K562 (cell line): ENCODE measurements around the gene CLCNKA. TPM values are rescaled to one million over a fixed set of nuclear protein-coding genes. Genes with fewer than 3 reads are reported as not detected.

ENCODE experiments used
- CREB1 ChIP-seq, 2 experiments: sonication (generic) in 1 of 2; formaldehyde crosslinking in 1 of 2; IDR thresholded peaks; 2 replicates each; pipeline versions ENCODE4 v1.6.1 to v1.8.0; 2012 to 2022; ENCODE audit warnings: inconsistent platforms in 1 of 2, mild to moderate bottlenecking in 1 of 2, missing genetic modification reagents in 1 of 2, moderate library complexity in 1 of 2
- ETV6 ChIP-seq, 3 experiments: fragments of 150-350 bp in 1 of 3; sonication (generic) in 1 of 3; formaldehyde crosslinking in 1 of 3; IDR thresholded peaks; 2 replicates each; pipeline versions ENCODE4 v1.6.1 to v1.8.0; 2014 to 2022; ENCODE audit warnings: borderline replicate concordance in 2 of 3, low read depth in 2 of 3, antibody characterized with exemption in 1 of 3, low read length in 1 of 3, mild to moderate bottlenecking in 1 of 3, missing genetic modification reagents in 1 of 3
- EWSR1 ChIP-seq: fragments of 450-650 bp; IDR thresholded peaks from 2 replicates; pipeline ENCODE4 v1.6.1; 2018; ENCODE audit warnings: borderline replicate concordance, mild to moderate bottlenecking, low read depth, moderate library complexity; ENCODE audit not compliant: partially characterized antibody
- GABPA ChIP-seq: fragments of 200-800 bp; sonication (Bioruptor generic); conservative IDR thresholded peaks from 2 replicates; pipeline ENCODE4 v1.6.1; 2016; ENCODE audit warnings: low read depth, missing genetic modification characterization, missing compliant biosample characterization
- ILK ChIP-seq: fragments of 450-650 bp; IDR thresholded peaks from 2 replicates; pipeline ENCODE4 v1.6.1; 2016; ENCODE audit warnings: missing genetic modification characterization, low read depth, mild to moderate bottlenecking, missing compliant biosample characterization, moderate library complexity, borderline replicate concordance
- LEF1 ChIP-seq: fragments of 450-650 bp; IDR thresholded peaks from 2 replicates; pipeline ENCODE4 v1.6.1; 2016; ENCODE audit warnings: mild to moderate bottlenecking
- NFIC ChIP-seq: fragments of 450-650 bp; IDR thresholded peaks from 2 replicates; pipeline ENCODE4 v1.6.1; 2017; ENCODE audit warnings: mild to moderate bottlenecking, inconsistent platforms
- RBFOX2 ChIP-seq: fragments of 200-400 bp; formaldehyde crosslinking; IDR thresholded peaks from 2 replicates; pipeline ENCODE4 v1.6.1; 2017; ENCODE audit warnings: low read depth, mild to moderate bottlenecking, low read length, moderate library complexity
- RBM34 ChIP-seq: fragments of 200-400 bp; formaldehyde crosslinking; IDR thresholded peaks from 2 replicates; pipeline ENCODE4 v1.6.1; 2018; ENCODE audit warnings: low read length, borderline replicate concordance; ENCODE audit not compliant: insufficient read depth
- RCOR1 ChIP-seq, 2 experiments: IDR thresholded peaks; 2 replicates each; pipeline ENCODE4 v1.6.1; 2012; ENCODE audit warnings: low read depth in 2 of 2, low read length in 2 of 2, borderline replicate concordance in 1 of 2, improper control_type of control experiment in 1 of 2
- SMARCA5 ChIP-seq: fragments of 450-650 bp; IDR thresholded peaks from 2 replicates; pipeline ENCODE4 v1.6.1; 2016
- TAL1 ChIP-seq: fragments of 450-650 bp; IDR thresholded peaks from 2 replicates; pipeline ENCODE4 v1.6.1; 2016; ENCODE audit warnings: mild to moderate bottlenecking
- TEAD1 ChIP-seq, 2 experiments: fragments of 450-650 bp in 1 of 2; sonication (generic) in 1 of 2; formaldehyde crosslinking; IDR thresholded peaks; 2 replicates each; pipeline versions ENCODE4 v1.4.0 to v1.8.0; 2020 to 2022; ENCODE audit warnings: mild to moderate bottlenecking in 2 of 2, missing genetic modification reagents in 1 of 2
- ZBTB7A ChIP-seq: IDR thresholded peaks from 2 replicates; pipeline ENCODE4 v1.6.1; 2011; ENCODE audit warnings: low read depth, mild to moderate bottlenecking, low read length, moderate library complexity, borderline replicate concordance; ENCODE audit not compliant: control insufficient read depth
- ZNF398 ChIP-seq: fragments of 250-450 bp; sonication (Bioruptor Pico); IDR thresholded peaks from 2 replicates; pipeline ENCODE4 v1.8.0; 2021; ENCODE audit warnings: moderate library complexity, mild to moderate bottlenecking, inconsistent platforms
- polyA plus RNA-seq, 8 experiments: library from polyadenylated mRNA; depleted of rRNA in 4 of 8; stranded (reverse) in 5 of 8; unstranded in 3 of 8; fragments of >200 nt; fragmentation: Nextera tagmentation in 2 of 8; fragmentation: Illumina TruSeq in 1 of 8; extraction: Ambion mirVana in 2 of 8; extraction: Trizol in 1 of 8; gene quantifications; 2 replicates each; pipeline versions ENCODE4 v1.2.1 to v1.2.3, GENCODE V29; 2011 to 2014; ENCODE audit warnings: inconsistent platforms in 1 of 8, missing spikeins in 1 of 8
- total RNA-seq, 7 experiments: library from RNA; depleted of rRNA in 6 of 7; stranded (reverse); fragments of >200 nt in 6 of 7; fragmentation: Illumina TruSeq in 2 of 7; extraction: Trizol in 2 of 7; gene quantifications; 2 replicates each; pipeline versions ENCODE4 v1.2.1 to v1.2.3, GENCODE V29; 2011 to 2021; ENCODE audit warnings: low replicate concordance in 1 of 7

The CLCNKA gene
- total and polyA plus RNA-seq, 9 of the 15 experiments (the other 6 are each of a cell fraction or from before 2014, with no cell fraction given): 0.03 to 0.37 (median 0.10) TPM; not detected in 3

DNA sequence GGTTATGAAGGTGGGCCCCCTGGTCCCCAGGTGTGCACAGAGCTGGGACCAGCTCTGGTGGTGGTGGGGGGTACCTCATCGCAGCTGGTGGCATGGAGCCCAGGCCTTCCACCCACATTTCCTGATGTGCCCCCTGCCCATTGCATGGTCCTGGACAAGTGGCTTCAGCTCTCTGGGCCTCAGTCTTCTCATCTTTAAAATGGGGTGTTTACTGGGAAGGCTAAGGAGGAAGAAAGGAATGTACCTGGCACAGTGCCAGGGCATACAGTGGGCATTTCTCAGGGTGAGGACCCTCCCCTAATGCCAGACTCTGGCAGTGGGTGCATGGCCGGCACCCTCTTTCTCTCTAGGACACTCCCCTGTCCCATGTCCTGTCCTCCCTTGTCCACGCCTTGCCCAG is 29.2 kb downstream of the CLCNKA start (continued):
- no peak for TF ChIP-seq CREB1 (IDR thresholded peaks at IDR 0.05)
- TF ChIP-seq CREB1 (CRISPR knock-in tag; IDR thresholded peaks at IDR 0.05): no peak
- TF ChIP-seq LEF1: no peak
- no peak for TF ChIP-seq RBM34
- TF ChIP-seq ZNF398 (CRISPR knock-in tag): no peak
- TF ChIP-seq GABPA (tag): no peak
- TF ChIP-seq EWSR1: no peak
- TF ChIP-seq TEAD1 (CRISPR knock-in tag; IDR thresholded peaks at IDR 0.05): 0 out of 4 replicates have a peak, but pooled peaks of 1 of the 2 experiments have one; percentile 24
- TF ChIP-seq ZBTB7A: peak; percentile 29; the same call in 1 of the 2 replicates
- TF ChIP-seq RBFOX2: no peak
- TF ChIP-seq ETV6 (IDR thresholded peaks at IDR 0.05; ENCODE audit: borderline replicate concordance in 1 of 2, low read depth in 2 of 2, low read length in 1 of 2): no peak
- no peak for TF ChIP-seq ETV6 (CRISPR knock-in tag; IDR thresholded peaks at IDR 0.05; ENCODE audit: borderline replicate concordance)
- TF ChIP-seq ILK: no peak
- TF ChIP-seq NFIC: peak; percentile 98
- peak in 1 of 2 experiments; percentile 63; a peak in 1 of 4 replicates for TF ChIP-seq RCOR1 (IDR thresholded peaks at IDR 0.05; ENCODE audit: borderline replicate concordance in 1 of 2, low read depth in 2 of 2, low read length in 2 of 2)
- no peak for TF ChIP-seq TAL1
- TF ChIP-seq SMARCA5: peak; percentile 88
